ENCODE data around the gene OR2V2. TPM values are rescaled to one million over a fixed set of nuclear protein-coding genes. Genes with fewer than 3 reads are reported as not detected.

The OR2V2 gene
- total and polyA plus RNA-seq, 4 donors, result not detected

DNA sequence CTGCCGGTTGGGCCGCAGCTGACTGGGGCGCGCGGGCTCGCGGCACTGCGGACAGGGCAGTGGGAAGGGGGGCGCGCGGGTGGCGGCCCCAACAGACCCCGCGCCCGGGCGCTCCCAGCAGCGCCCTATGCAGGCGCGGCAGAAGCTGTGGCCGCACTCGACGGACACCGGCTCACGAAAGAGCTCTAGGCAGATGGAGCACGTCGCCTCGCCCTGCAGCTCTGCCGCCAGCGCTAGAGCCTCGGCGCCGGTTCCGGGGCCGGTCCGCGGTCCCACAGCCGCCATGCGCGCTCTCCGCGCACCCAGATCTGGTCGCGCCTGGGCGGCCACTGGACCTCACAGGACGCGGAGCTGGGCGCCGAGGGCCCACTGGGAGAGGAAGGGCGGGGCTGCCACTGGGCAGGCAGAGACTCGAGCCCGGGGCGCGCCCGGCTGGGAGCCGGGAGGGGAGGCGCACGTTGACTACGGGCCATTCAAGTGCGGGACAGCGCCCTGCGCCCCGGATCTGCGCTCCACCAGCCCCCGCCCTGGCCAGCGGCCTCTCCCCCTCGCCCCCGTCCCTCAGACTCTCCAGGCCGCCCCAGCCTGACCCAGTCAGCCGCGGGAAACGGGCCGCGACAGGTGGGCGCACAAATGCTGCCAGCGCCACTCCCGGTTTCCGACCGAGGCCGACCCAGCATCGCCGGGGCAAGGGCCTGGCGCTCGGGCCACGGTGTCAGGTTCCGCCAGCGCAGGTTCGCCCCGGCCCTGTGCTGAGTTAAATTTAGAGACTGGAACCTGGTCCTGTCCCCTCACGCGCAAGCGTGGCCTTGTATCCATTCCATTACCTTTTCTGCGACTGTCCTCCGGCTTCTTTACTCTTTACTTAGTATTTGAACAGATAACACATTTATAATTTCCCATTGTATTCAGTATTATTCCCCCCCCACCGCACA, 57.7 kb downstream of the OR2V2 start, which contains the start of gene TRIM7:
Gene TRIM7, minus strand, starts transcription at position 371 of the 935 bp plus-strand sequence. Its CDS starts 86 bp downstream, at position 285.
- H3K4me1 ChIP-seq (ENCODE audit: control insufficient read depth in 5 of 5, insufficient read depth in 5 of 5, low read length in 5 of 5), result peaks cover 0 to 22% (median 4%) of the 10 kb centered on the region in 5 donors
- peak within 1 kb of the TSS in 1 of 2 donors; percentile 23 for H3K9ac ChIP-seq (ENCODE audit: insufficient read depth in 1 of 2, low read length in 2 of 2)
- peaks cover 0 to 38% (median 26%) of the 10 kb centered on the region in 3 donors for H3K27me3 ChIP-seq (ENCODE audit: control insufficient read depth in 3 of 3, insufficient read depth in 3 of 3, low read length in 2 of 3)
- H3K4me3 ChIP-seq, result peak within 1 kb of the TSS; percentile 52
- 1% methylated on average over 65 to 94 of the region's 94 CpGs for WGBS, 2 donors
- H3K36me3 ChIP-seq (ENCODE audit: control insufficient read depth in 4 of 4, insufficient read depth in 4 of 4, low read length in 4 of 4), result no peaks in the 10 kb centered on the region
- H3K27ac ChIP-seq (ENCODE audit: low read depth in 1 of 2, low read length in 1 of 2), result peak within 1 kb of the TSS; percentile 16 to 30
- no peaks in the 10 kb centered on the region for H3K9me3 ChIP-seq (ENCODE audit: control insufficient read depth in 4 of 4, insufficient read depth in 3 of 4, low read length in 3 of 4)
- ATAC-seq (ENCODE audit: insufficient read depth, low FRiP score) (peak; percentile 20), DNase-seq (no peak)
- no peak for TF ChIP-seq CTCF (IDR thresholded peaks at IDR 0.05; ENCODE audit: control extremely low read depth, extremely low read depth)

- H3K4me3 ChIP-seq, result peak overlapping the region; percentile 11
- H3K36me3 ChIP-seq (ENCODE audit: control insufficient read depth in 4 of 4, insufficient read depth in 4 of 4, low read length in 4 of 4), result no peaks in the 10 kb centered on the region
- no peak for ATAC-seq (ENCODE audit: insufficient read depth, low FRiP score)
- WGBS, 2 donors, result 3 to 13% methylated on average over 37 of the region's 37 CpGs
- peak overlapping the region in 1 of 2 donors; percentile 42 for H3K9ac ChIP-seq (ENCODE audit: insufficient read depth in 1 of 2, low read length in 2 of 2)
- TF ChIP-seq CTCF (IDR thresholded peaks at IDR 0.05; ENCODE audit: control extremely low read depth, extremely low read depth), result no peak
- H3K4me1 ChIP-seq (ENCODE audit: control insufficient read depth in 5 of 5, insufficient read depth in 5 of 5, low read length in 5 of 5), result peaks cover 0 to 22% (median 4%) of the 10 kb centered on the region in 5 donors
- DNase-seq, result peak in 2 of 3 donors; percentile 23 to 47
- peaks cover 0 to 32% (median 23%) of the 10 kb centered on the region in 3 donors for H3K27me3 ChIP-seq (ENCODE audit: control insufficient read depth in 3 of 3, insufficient read depth in 3 of 3, low read length in 2 of 3)
- H3K9me3 ChIP-seq (ENCODE audit: control insufficient read depth in 4 of 4, insufficient read depth in 3 of 4, low read length in 3 of 4), result no peaks in the 10 kb centered on the region
- H3K27ac ChIP-seq (ENCODE audit: low read depth in 1 of 2, low read length in 1 of 2), result peak overlapping the region in 1 of 2 donors; percentile 68
Measured at GRCh38 chr5:181205761-181206649, 58.6 kb downstream of the OR2V2 start.

- 1% methylated on average over 36 of the region's 36 CpGs for WGBS, 2 donors
- ATAC-seq (ENCODE audit: insufficient read depth, low FRiP score) (peak; percentile 39), DNase-seq (peak; percentile 80 to 88 (median 87))
- Histone ChIP-seq H3K9me3 (ENCODE audit: control insufficient read depth in 4 of 4, insufficient read depth in 3 of 4, low read length in 3 of 4) (no peaks in the 10 kb centered on the region), H3K9ac (ENCODE audit: insufficient read depth in 1 of 2, low read length in 2 of 2) (peak overlapping the region in 1 of 2 donors; percentile 53), H3K4me1 (ENCODE audit: control insufficient read depth in 5 of 5, insufficient read depth in 5 of 5, low read length in 5 of 5) (peaks cover 0 to 22% (median 4%) of the 10 kb centered on the region in 5 donors), H3K27ac (ENCODE audit: low read depth in 1 of 2, low read length in 1 of 2) (peak overlapping the region; percentile 42 to 58), H3K36me3 (ENCODE audit: control insufficient read depth in 4 of 4, insufficient read depth in 4 of 4, low read length in 4 of 4) (no peaks in the 10 kb centered on the region), H3K4me3 (peak overlapping the region; percentile 4), H3K27me3 (ENCODE audit: control insufficient read depth in 3 of 3, insufficient read depth in 3 of 3, low read length in 2 of 3) (peaks cover 0 to 26% (median 14%) of the 10 kb centered on the region in 3 donors)
- no peak for TF ChIP-seq CTCF (IDR thresholded peaks at IDR 0.05; ENCODE audit: control extremely low read depth, extremely low read depth)
Measured at GRCh38 chr5:181207214-181207959, 60.0 kb downstream of the OR2V2 start.

All from lung (tissue), 12 donors.